HEK293 (cell line): ENCODE measurements around the gene DYNLT1.

Source experiments
- GLI4 ChIP-seq: fragments of 450-650 bp; formaldehyde crosslinking; IDR thresholded peaks from 2 replicates; pipeline ENCODE4 v1.5.1; 2016; ENCODE audit warnings: missing biosample characterization, missing genetic modification characterization
- KLF10 ChIP-seq: fragments of 450-650 bp; IDR thresholded peaks from 2 replicates; pipeline ENCODE4 v1.5.1; 2018; ENCODE audit warnings: missing biosample characterization, mild to moderate bottlenecking, missing genetic modification characterization
- ZEB2 ChIP-seq: fragments of 450-650 bp; formaldehyde crosslinking; IDR thresholded peaks from 2 replicates; pipeline ENCODE4 v1.5.1; 2016; ENCODE audit warnings: missing biosample characterization, missing genetic modification characterization
- ZNF138 ChIP-seq: fragments of 450-650 bp; formaldehyde crosslinking; IDR thresholded peaks from 2 replicates; pipeline ENCODE4 v1.5.1; 2016; ENCODE audit warnings: missing biosample characterization, missing genetic modification characterization, borderline replicate concordance
- ZNF140 ChIP-seq: fragments of 450-650 bp; formaldehyde crosslinking; IDR thresholded peaks from 2 replicates; pipeline ENCODE4 v1.5.1; 2016; ENCODE audit warnings: missing biosample characterization, missing genetic modification characterization
- ZNF670 ChIP-seq: fragments of 450-650 bp; formaldehyde crosslinking; IDR thresholded peaks from 2 replicates; pipeline ENCODE4 v1.5.1; 2016; ENCODE audit warnings: missing biosample characterization, missing genetic modification characterization, low read depth
- TF ChIP-seq, protein P1 (sequence below): fragments of 450-650 bp; formaldehyde crosslinking; IDR thresholded peaks from 2 replicates; pipeline ENCODE4 v1.5.1; 2016; ENCODE audit warnings: missing biosample characterization, missing genetic modification characterization
- TF ChIP-seq, protein P2 (sequence below): fragments of 450-650 bp; formaldehyde crosslinking; IDR thresholded peaks from 2 replicates; pipeline ENCODE4 v1.5.1; 2016; ENCODE audit warnings: missing biosample characterization, missing genetic modification characterization
- TF ChIP-seq, protein P3 (sequence below): sonication (generic); formaldehyde crosslinking; IDR thresholded peaks from 2 replicates; pipeline ENCODE4 v1.8.1; 2022; ENCODE audit warnings: mild to moderate bottlenecking, moderate library complexity, missing genetic modification reagents
- TF ChIP-seq, protein P4 (sequence below): fragments of 450-650 bp; formaldehyde crosslinking; IDR thresholded peaks from 2 replicates; pipeline ENCODE4 v1.5.1; 2016; ENCODE audit warnings: missing biosample characterization, missing genetic modification characterization
- TF ChIP-seq, protein P5 (sequence below): fragments of 450-650 bp; formaldehyde crosslinking; conservative IDR thresholded peaks from 2 replicates; pipeline ENCODE4 v1.5.1; 2016; ENCODE audit warnings: low read depth, missing biosample characterization, missing genetic modification characterization
- TF ChIP-seq, protein P6 (sequence below): fragments of 450-650 bp; formaldehyde crosslinking; IDR thresholded peaks from 2 replicates; pipeline ENCODE4 v1.5.1; 2016; ENCODE audit warnings: missing biosample characterization, missing genetic modification characterization, low read depth
- TF ChIP-seq, protein P7 (sequence below): fragments of 450-650 bp; formaldehyde crosslinking; IDR thresholded peaks from 2 replicates; pipeline ENCODE4 v1.5.1; 2016; ENCODE audit warnings: missing biosample characterization, missing genetic modification characterization

DNA sequence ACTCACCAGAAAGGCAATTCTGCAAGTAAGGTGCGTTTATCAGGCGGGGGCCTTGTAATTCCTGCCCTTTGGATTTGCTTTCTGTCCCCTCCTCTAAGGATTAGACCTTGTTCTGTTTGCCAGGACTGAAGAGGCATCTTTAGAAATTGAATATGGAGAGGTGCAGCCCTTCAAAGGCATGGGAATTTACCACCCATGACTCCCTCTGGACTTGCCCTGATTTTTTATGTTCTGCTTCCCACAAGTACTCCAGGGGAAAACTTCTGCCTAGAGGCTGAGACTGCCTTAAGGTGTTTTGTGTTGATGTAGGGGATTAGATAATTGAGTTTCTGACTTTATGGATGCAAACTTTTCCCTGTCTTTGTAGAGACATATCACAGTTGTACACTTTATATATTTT is 35.5 kb upstream of the DYNLT1 start:
- TF ChIP-seq GLI4 (no peak), ZNF670 (tag by site-specific recombination) (no peak), ZEB2 (tag by site-specific recombination) (no peak), ZNF140 (tag by site-specific recombination) (no peak), KLF10 (tag by site-specific recombination) (no peak), ZNF138 (tag by site-specific recombination) (no peak)
- TF ChIP-seq, protein P1, sequence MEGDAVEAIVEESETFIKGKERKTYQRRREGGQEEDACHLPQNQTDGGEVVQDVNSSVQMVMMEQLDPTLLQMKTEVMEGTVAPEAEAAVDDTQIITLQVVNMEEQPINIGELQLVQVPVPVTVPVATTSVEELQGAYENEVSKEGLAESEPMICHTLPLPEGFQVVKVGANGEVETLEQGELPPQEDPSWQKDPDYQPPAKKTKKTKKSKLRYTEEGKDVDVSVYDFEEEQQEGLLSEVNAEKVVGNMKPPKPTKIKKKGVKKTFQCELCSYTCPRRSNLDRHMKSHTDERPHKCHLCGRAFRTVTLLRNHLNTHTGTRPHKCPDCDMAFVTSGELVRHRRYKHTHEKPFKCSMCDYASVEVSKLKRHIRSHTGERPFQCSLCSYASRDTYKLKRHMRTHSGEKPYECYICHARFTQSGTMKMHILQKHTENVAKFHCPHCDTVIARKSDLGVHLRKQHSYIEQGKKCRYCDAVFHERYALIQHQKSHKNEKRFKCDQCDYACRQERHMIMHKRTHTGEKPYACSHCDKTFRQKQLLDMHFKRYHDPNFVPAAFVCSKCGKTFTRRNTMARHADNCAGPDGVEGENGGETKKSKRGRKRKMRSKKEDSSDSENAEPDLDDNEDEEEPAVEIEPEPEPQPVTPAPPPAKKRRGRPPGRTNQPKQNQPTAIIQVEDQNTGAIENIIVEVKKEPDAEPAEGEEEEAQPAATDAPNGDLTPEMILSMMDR, result no peak
- TF ChIP-seq, protein P2, sequence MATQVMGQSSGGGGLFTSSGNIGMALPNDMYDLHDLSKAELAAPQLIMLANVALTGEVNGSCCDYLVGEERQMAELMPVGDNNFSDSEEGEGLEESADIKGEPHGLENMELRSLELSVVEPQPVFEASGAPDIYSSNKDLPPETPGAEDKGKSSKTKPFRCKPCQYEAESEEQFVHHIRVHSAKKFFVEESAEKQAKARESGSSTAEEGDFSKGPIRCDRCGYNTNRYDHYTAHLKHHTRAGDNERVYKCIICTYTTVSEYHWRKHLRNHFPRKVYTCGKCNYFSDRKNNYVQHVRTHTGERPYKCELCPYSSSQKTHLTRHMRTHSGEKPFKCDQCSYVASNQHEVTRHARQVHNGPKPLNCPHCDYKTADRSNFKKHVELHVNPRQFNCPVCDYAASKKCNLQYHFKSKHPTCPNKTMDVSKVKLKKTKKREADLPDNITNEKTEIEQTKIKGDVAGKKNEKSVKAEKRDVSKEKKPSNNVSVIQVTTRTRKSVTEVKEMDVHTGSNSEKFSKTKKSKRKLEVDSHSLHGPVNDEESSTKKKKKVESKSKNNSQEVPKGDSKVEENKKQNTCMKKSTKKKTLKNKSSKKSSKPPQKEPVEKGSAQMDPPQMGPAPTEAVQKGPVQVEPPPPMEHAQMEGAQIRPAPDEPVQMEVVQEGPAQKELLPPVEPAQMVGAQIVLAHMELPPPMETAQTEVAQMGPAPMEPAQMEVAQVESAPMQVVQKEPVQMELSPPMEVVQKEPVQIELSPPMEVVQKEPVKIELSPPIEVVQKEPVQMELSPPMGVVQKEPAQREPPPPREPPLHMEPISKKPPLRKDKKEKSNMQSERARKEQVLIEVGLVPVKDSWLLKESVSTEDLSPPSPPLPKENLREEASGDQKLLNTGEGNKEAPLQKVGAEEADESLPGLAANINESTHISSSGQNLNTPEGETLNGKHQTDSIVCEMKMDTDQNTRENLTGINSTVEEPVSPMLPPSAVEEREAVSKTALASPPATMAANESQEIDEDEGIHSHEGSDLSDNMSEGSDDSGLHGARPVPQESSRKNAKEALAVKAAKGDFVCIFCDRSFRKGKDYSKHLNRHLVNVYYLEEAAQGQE, result no peak
- TF ChIP-seq, protein P3, sequence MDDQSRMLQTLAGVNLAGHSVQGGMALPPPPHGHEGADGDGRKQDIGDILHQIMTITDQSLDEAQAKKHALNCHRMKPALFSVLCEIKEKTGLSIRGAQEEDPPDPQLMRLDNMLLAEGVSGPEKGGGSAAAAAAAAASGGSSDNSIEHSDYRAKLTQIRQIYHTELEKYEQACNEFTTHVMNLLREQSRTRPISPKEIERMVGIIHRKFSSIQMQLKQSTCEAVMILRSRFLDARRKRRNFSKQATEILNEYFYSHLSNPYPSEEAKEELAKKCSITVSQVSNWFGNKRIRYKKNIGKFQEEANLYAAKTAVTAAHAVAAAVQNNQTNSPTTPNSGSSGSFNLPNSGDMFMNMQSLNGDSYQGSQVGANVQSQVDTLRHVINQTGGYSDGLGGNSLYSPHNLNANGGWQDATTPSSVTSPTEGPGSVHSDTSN (CRISPR knock-in tag), result no peak
- TF ChIP-seq, protein P4, sequence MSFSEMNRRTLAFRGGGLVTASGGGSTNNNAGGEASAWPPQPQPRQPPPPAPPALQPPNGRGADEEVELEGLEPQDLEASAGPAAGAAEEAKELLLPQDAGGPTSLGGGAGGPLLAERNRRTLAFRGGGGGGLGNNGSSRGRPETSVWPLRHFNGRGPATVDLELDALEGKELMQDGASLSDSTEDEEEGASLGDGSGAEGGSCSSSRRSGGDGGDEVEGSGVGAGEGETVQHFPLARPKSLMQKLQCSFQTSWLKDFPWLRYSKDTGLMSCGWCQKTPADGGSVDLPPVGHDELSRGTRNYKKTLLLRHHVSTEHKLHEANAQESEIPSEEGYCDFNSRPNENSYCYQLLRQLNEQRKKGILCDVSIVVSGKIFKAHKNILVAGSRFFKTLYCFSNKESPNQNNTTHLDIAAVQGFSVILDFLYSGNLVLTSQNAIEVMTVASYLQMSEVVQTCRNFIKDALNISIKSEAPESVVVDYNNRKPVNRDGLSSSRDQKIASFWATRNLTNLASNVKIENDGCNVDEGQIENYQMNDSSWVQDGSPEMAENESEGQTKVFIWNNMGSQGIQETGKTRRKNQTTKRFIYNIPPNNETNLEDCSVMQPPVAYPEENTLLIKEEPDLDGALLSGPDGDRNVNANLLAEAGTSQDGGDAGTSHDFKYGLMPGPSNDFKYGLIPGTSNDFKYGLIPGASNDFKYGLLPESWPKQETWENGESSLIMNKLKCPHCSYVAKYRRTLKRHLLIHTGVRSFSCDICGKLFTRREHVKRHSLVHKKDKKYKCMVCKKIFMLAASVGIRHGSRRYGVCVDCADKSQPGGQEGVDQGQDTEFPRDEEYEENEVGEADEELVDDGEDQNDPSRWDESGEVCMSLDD, result no peak
- TF ChIP-seq, protein P5, sequence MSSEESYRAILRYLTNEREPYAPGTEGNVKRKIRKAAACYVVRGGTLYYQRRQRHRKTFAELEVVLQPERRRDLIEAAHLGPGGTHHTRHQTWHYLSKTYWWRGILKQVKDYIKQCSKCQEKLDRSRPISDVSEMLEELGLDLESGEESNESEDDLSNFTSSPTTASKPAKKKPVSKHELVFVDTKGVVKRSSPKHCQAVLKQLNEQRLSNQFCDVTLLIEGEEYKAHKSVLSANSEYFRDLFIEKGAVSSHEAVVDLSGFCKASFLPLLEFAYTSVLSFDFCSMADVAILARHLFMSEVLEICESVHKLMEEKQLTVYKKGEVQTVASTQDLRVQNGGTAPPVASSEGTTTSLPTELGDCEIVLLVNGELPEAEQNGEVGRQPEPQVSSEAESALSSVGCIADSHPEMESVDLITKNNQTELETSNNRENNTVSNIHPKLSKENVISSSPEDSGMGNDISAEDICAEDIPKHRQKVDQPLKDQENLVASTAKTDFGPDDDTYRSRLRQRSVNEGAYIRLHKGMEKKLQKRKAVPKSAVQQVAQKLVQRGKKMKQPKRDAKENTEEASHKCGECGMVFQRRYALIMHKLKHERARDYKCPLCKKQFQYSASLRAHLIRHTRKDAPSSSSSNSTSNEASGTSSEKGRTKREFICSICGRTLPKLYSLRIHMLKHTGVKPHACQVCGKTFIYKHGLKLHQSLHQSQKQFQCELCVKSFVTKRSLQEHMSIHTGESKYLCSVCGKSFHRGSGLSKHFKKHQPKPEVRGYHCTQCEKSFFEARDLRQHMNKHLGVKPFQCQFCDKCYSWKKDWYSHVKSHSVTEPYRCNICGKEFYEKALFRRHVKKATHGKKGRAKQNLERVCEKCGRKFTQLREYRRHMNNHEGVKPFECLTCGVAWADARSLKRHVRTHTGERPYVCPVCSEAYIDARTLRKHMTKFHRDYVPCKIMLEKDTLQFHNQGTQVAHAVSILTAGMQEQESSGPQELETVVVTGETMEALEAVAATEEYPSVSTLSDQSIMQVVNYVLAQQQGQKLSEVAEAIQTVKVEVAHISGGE (tag by site-specific recombination), result no peak
- TF ChIP-seq, protein P6, sequence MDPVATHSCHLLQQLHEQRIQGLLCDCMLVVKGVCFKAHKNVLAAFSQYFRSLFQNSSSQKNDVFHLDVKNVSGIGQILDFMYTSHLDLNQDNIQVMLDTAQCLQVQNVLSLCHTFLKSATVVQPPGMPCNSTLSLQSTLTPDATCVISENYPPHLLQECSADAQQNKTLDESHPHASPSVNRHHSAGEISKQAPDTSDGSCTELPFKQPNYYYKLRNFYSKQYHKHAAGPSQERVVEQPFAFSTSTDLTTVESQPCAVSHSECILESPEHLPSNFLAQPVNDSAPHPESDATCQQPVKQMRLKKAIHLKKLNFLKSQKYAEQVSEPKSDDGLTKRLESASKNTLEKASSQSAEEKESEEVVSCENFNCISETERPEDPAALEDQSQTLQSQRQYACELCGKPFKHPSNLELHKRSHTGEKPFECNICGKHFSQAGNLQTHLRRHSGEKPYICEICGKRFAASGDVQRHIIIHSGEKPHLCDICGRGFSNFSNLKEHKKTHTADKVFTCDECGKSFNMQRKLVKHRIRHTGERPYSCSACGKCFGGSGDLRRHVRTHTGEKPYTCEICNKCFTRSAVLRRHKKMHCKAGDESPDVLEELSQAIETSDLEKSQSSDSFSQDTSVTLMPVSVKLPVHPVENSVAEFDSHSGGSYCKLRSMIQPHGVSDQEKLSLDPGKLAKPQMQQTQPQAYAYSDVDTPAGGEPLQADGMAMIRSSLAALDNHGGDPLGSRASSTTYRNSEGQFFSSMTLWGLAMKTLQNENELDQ, result no peak
- TF ChIP-seq, protein P7, sequence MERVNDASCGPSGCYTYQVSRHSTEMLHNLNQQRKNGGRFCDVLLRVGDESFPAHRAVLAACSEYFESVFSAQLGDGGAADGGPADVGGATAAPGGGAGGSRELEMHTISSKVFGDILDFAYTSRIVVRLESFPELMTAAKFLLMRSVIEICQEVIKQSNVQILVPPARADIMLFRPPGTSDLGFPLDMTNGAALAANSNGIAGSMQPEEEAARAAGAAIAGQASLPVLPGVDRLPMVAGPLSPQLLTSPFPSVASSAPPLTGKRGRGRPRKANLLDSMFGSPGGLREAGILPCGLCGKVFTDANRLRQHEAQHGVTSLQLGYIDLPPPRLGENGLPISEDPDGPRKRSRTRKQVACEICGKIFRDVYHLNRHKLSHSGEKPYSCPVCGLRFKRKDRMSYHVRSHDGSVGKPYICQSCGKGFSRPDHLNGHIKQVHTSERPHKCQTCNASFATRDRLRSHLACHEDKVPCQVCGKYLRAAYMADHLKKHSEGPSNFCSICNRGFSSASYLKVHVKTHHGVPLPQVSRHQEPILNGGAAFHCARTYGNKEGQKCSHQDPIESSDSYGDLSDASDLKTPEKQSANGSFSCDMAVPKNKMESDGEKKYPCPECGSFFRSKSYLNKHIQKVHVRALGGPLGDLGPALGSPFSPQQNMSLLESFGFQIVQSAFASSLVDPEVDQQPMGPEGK, result no peak
